Gastrocnemius medialis (tissue), 4 donors: Measurements from ENCODE around the gene MOB1B.
"Not testable (repeated sequence)": the region's sequence is repeated elsewhere in the genome, so short reads cannot be mapped to it uniquely, and the experiment has no call there.

Experiments
- POLR2A ChIP-seq, 2 donors: fragments of 450-650 bp; IDR thresholded peaks; one replicate each; pipeline ENCODE4 v1.6.1; 2017; ENCODE audit warnings: antibody characterized with exemption in 2 of 2, mild to moderate bottlenecking in 2 of 2, moderate library complexity in 2 of 2
- TF ChIP-seq, protein P1 (sequence below), 5 experiments: fragments of 450-650 bp in 3 of 5; fragments of 200-600 bp in 2 of 5; sonication (generic) in 2 of 5; IDR thresholded peaks in 4 of 5; conservative IDR thresholded peaks in 1 of 5; 1 replicate in 4 of 5; 2 replicates in 1 of 5; pipeline ENCODE4 v1.5.1; 2016 to 2019; ENCODE audit warnings: antibody characterized with exemption in 5 of 5, mild to moderate bottlenecking in 3 of 5, moderate library complexity in 3 of 5

DNA sequence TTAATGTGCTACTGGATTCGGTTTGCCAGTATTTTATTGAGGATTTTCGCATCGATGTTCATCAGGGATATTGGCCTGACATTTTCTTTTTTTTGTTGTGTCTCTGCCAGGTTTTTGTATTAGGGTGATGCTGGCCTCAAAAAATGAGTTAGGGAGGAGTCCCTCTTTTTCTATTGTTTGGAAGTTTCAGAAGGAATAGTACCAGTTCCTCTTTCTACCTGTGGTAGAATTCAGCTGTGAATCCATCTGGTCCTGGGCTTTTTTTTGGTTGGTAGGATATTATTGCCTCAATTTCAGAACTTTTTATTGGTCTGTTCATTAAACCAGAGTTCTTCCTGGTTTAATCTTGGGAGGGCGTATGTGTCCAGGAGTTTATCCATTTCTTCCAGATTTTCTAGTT is 99.2 kb downstream of the MOB1B start:
- not testable (repeated sequence) for TF ChIP-seq POLR2A (IDR thresholded peaks at IDR 0.05)
- TF ChIP-seq, protein P1, sequence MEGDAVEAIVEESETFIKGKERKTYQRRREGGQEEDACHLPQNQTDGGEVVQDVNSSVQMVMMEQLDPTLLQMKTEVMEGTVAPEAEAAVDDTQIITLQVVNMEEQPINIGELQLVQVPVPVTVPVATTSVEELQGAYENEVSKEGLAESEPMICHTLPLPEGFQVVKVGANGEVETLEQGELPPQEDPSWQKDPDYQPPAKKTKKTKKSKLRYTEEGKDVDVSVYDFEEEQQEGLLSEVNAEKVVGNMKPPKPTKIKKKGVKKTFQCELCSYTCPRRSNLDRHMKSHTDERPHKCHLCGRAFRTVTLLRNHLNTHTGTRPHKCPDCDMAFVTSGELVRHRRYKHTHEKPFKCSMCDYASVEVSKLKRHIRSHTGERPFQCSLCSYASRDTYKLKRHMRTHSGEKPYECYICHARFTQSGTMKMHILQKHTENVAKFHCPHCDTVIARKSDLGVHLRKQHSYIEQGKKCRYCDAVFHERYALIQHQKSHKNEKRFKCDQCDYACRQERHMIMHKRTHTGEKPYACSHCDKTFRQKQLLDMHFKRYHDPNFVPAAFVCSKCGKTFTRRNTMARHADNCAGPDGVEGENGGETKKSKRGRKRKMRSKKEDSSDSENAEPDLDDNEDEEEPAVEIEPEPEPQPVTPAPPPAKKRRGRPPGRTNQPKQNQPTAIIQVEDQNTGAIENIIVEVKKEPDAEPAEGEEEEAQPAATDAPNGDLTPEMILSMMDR (IDR thresholded peaks at IDR 0.05 in 4 of 5, conservative IDR thresholded peaks at IDR 0.05 in 1 of 5): not testable (repeated sequence)
